SKM-1 treated with dmso at 0.1 percent for 144 hours (cell line): ENCODE data around the gene ATP11A.
"Not testable (repeated sequence)": the region's sequence is repeated elsewhere in the genome, so short reads cannot be mapped to it uniquely, and the experiment has no call there.

Experiments
- DNase-seq: peaks from one replicate; lab custom pipeline; 2025; ENCODE audit not compliant: unreplicated experiment; lab: John Stamatoyannopoulos, UW

The ATP11A gene

GRCh38 chr13:112791663-112792440 lies 102.0 kb downstream of the ATP11A start:
- DNase-seq, result no peak

- DNase-seq, result no peak
These were observed 102.7 kb downstream of the ATP11A start for GRCh38 chr13:112792511-112792910.

- no peak for DNase-seq
These were observed 104.0 kb downstream of the ATP11A start for GRCh38 chr13:112793545-112794445.

- DNase-seq, result no peak
These were observed 105.4 kb downstream of the ATP11A start for GRCh38 chr13:112795277-112795676.

GRCh38 chr13:112796190-112796915 lies 106.5 kb downstream of the ATP11A start:
- DNase-seq, result no peak

- no peak for DNase-seq
These were observed 109.6 kb downstream of the ATP11A start for GRCh38 chr13:112799394-112799793.

- no peak for DNase-seq
These were observed 110.2 kb downstream of the ATP11A start for GRCh38 chr13:112800057-112800456.

GRCh38 chr13:112800807-112801206 lies 111.0 kb downstream of the ATP11A start:
- not testable (repeated sequence) for DNase-seq

GRCh38 chr13:112802802-112803195 lies 113.0 kb downstream of the ATP11A start:
- no peak for DNase-seq

- DNase-seq, result no peak
These were observed 113.6 kb downstream of the ATP11A start for GRCh38 chr13:112803422-112803821.

GRCh38 chr13:112804374-112804773 lies 114.5 kb downstream of the ATP11A start:
- DNase-seq, result no peak

- no peak for DNase-seq
These were observed 117.2 kb downstream of the ATP11A start for GRCh38 chr13:112806739-112807652.

GRCh38 chr13:112807653-112808376 lies 118.0 kb downstream of the ATP11A start:
- no peak for DNase-seq

- DNase-seq, result no peak
These were observed 118.7 kb downstream of the ATP11A start for GRCh38 chr13:112808377-112809140.

GRCh38 chr13:112809332-112810315 lies 119.8 kb downstream of the ATP11A start:
- no peak for DNase-seq

- DNase-seq, result no peak
These were observed 120.8 kb downstream of the ATP11A start for GRCh38 chr13:112810608-112811007.

GRCh38 chr13:112812306-112813055 lies 122.6 kb downstream of the ATP11A start:
- no peak for DNase-seq
